Stimulated activated naive CD4-positive, alpha-beta T cell (primary cell): ENCODE results near the gene ABCC8.
A peak's percentile ranks its signal among the peaks of the same experiment; 100 is the strongest.

Experiments
- DNase-seq, 6 experiments: peaks; one replicate each; lab custom pipeline; 2025; lab: John Stamatoyannopoulos, UW

ABCC8 gene

DNA sequence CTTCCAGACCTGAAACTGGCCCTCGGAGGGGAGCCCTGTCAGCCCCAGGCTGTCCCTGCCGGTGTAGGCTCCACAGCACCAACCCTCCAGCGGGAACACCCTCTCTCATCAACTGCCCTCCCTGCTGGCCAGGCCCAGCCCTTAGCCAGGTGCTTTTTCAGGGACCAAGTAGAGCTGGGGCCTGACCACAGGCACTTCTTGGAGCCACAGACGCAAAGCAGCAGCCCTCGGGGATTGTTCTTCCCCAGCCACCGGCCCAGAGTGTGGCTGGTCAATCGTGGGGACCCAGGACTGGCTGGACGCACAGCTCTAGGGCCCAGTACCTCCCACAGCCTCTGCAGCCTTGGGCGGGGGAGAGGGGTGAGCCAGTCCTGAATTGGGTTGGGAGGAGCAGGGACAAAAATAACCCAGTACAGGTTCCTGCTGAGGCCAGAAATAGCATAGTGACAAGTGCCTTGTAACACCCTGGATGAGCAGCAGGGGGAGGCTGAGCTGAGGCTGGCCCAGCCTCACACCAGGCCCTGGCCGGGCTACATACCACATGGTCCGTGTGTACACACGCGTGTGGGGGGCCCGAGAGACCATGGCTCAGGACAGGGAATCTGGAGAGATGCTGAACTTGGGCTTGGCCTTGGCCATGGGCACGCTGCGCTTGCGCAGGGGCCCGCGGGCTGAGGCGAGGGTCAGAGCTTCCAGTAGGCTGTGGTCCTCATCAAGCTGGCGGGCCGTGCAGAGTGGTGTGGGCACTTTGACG, 90.1 kb downstream of the ABCC8 start:
- peak in 2 of 6 experiments; percentile 4 to 6 for DNase-seq

DNA sequence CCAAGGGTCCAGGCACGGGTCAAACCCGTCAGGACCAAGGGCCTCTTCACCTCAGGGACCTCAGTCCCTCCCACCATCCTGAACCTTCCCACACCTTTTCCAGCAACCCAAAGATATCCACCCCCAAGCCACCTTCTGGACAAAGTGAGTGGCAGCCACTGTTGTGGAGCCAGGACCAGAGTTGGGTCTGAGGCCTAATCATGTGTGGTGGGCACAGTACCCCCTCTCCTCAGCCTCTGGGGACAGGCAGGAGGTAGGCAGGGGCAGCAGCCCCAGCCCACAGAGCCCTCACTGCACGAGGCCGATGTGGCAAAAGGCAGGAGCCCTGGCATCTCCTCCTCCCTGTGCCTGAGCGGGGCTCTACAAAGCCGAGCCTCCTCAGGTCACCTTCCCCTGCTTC, 90.7 kb downstream of the ABCC8 start:
- no peak for DNase-seq

DNA sequence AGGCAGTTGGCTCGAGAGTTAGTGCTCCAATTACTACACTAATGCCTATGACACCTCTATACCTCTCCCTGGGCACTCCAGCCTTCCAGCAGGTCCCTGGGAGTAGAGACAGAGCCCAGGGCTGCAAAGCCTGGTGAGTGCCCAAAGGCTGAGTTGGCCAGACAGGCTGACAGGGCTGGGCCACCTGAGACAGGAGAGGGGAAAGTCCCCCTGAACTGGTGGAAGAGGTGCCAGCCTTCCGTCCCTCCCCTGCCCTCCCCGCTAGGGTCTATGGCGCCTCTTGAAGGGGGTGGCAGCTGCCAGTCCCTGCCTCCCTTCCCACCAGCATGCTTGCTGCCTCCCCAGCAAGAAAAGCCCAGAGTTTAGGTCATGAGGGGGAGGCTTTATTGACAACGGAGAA, 91.2 kb downstream of the ABCC8 start:
- DNase-seq = no peak

DNA sequence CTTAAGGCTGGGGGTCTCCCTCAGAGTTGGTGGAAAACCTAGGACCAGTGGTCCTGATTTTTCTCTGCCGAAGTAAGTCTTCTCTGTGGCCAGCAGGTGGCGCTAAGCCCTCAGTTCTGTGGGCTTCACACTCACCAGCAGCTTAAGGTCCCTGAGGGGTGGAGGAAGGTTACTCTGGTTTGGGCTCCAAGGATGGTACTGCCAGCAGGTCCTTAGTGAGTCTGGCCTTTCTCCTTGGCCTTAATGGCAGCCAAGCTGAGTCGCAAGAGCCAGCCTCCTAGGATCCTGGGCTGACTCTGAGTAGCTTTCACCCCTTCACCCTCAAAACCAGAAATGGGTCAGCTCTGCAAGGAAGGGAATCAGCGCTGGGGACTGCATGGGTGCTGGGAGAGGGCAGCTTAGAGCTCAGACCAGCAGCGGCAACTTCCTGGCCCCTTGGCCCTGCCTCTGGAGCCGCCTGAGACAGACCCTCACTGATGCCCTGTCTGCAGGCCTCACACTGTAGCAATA, 92.6 kb downstream of the ABCC8 start:
- DNase-seq = peak; percentile 33 to 78 (median 67)

DNA sequence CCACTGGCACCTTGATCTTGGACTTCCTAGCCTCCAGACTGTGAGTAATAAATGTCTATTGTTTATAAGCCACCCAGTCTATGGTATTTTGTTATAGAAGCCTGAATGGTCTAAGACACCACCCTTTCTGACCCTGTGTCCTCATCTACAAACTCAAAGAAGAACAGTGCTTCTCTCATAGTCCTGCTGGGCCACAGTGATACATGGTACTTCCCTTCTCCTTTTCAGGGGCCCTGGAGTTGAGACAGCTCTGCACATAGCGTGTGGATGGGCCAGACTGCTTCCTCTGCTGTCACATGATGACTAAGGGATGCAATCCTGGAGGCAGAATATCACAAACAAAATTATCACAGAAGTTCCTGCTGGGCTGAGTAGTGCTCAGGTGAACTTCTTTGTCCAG, 93.2 kb downstream of the ABCC8 start:
- DNase-seq = no peak

DNA sequence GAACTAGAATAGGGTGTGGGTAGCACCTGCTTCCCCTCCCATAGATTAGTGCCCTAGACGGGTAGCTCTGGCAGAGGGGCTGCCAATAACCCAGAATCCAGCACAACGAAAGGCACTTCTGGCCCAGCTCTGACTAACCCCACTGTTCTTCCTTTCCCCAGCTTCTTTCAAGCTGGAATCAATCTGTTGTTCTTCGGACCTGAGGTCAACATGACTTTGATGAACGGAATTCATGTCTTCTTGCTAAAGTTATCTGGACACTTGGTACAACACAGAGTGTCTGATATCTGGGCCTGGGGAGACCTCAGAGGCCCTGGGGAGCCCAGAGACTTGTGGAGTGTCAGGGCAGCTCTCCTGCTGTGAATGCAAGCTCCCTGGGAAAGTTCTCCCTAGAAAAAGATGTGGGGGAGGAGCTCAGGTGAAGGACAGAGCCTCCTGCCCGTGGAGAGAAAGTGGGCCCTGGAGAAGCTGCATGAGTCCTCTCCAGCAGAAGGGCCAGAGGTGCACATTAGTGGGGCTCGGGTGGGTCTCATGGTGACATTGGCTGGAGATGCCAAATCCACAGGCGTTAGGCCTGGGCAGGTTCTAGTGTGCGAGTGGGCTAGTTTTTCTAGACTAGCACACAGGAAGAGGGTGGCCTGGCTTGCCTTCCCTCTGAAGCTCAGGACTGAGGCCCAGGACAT, 94.5 kb downstream of the ABCC8 start:
- DNase-seq = no peak

DNA sequence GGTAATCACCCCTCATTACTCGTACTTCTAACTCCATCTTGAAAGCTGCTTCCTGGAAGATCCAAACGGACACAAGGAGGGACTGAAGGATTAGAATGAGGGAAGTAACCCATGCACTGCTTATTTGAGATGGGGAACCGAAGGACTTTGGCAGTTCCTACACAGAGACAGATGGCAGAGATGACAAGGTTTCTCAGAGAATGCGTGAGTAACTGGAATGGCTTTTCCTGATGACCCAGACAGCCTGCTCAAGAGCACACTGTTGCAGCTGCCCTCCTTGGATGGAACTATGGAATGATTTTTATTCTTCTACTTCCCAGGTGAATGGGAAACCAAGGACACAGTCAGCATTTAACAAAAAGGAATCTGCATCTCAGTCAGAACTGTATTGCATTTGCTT, 95.5 kb downstream of the ABCC8 start:
- DNase-seq = no peak

DNA sequence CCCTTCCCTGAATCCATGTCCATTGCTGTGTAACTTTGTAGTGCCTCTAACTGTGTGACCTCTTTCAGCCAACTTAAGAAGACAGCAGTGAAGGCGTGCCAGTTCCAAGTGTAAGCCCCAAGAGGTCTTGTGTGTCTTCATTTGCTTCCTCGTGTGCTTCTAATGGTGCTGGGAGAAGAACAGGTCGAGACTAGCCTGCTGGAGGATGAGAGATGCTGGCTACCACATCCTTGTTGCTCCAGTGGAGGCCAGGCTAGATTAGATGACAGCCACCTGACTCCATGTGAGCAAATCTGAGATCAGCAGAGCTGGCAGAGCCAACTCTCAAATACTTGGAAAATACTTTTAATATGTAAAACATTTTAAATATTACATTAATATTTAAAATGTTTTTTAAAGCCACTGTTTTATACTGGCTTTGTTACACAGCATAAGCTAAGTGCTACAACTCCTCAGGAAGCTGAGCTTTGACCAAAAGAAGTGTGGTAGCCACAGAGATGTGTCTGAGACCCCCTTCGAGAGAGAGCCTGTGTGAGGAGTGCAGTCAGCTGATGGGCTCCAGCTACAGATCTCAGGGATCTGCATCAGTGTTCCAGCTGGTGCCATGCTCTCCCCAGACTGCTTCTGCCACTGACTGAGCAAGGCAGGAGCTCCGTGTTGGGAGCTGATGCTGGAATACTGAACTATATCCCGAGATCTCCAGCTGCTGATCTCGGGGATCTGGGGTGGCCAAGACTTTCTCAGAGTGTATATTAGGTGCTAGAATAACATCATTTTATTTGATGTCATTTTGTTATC, 97.1 kb downstream of the ABCC8 start:
- DNase-seq = no peak

DNA sequence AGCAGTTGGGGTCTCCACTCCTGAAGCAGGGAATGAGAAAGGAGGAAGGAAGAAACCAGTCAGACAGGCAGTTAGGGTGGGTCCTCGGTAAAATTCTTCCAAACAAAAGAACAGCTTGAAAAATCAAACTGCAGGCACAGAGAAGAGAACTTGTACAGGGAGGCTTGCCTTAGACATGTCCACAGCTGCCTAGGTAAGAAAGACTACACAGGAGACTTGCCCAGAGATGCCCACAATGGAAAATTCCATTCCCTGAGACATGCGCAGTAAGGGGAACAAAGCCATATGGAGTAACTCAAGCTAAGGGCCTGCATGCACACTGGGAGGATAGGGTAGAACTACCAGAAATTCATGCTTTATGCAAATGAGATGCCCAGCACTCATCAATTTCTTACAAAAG, 98.0 kb downstream of the ABCC8 start:
- no peak for DNase-seq

DNA sequence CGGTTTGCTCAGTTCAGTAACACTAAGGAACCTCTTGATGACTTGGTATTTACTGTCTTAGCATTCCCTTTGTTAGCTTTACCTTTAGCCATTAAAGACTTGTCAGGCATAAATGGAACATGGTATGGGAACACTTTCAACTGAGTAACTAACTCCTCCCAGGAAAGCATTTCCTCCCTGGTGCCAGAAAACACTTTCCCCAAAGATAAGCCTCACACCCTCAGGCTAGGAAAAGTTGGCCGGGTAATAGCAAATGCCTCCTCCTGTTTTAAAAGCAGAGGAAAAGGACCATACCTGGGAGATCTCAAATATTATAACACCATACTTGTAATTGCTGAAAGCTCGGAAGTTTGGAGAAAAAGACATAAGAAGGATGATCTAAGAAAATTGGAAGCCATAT, 100.2 kb downstream of the ABCC8 start:
- no peak for DNase-seq

DNA sequence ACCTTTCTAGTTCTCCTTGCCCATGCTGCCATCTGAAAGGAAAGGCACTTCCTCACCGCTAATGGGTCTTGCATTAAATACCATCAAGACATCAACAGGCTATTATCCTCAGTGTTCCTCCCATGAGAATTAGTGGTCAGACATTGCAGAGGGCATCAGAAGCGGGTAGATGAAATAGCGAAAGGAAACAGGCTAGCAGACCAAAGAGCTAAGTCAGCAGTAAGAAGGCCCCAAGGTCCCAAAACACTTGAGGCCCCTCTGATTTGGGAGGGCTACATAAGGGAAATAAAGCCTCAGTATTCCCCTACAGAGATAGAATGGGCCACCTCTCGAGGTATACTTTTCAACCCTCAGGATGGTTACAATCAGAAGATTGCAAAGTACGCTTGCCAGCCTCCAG, 101.1 kb downstream of the ABCC8 start:
- no peak for DNase-seq

DNA sequence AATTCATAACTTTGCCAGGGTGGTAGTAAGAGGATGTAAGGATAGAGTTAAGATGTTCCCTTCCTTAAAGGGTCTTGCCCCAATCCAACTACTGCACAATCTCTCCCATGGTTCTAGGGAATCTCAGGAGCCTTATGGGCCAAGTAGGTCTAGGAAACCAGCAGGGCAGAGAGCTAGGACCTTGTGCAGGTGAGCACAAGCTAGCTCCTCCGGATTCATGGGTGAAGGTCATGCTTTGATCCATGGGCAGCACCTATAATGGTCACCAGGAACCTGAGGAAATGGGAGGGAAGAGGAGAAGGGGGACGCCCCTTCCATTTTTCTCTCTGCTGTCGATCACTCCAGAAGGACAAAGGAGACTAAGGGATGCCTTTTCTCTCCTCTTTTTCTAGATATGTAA, 105.0 kb downstream of the ABCC8 start:
- no peak for DNase-seq

DNA sequence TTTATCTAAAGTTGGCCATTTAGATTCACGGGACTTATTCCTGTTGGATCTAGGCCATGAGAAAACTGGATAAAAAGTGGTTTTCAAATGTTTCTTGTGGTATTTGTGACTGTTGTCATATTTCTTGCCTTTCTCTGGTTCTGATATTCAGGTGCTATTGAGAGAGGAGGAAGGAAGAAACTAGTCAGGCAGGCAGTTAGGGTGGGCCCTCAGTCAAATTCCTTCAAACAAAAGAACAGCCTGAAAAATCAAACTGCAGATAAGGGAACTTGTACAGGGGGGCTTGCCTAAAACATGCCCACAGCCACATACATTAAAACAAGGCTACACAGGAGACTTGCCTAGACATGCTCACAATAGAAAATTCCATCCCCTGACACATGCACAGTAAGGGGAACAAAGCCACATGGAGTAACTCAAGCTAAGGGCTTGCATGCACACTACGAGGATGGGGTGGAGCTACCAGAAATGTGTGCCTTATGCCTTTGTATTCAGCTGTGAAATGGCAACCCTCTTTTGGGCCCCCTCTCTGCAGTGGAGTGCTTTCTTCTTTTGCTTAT, 106.9 kb downstream of the ABCC8 start:
- DNase-seq = no peak

DNA sequence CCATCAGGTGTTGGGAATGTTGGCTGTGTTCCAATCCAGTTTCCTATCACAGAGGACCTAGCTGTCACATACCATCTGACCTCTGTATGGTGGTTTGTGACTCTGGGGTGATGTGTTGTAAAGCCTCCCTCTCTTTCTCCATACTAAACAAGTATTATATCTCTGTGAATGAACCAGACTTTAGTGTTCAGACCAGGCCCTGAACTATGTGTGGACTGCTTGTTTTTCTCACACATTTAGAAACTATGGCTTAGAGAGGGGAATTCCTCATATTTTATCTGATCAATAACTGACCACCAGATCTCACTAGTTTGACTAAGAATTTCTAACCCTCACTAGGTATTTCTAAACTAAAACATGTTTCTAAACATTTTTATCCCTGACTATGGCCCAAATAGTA, 107.6 kb downstream of the ABCC8 start:
- no peak for DNase-seq

DNA sequence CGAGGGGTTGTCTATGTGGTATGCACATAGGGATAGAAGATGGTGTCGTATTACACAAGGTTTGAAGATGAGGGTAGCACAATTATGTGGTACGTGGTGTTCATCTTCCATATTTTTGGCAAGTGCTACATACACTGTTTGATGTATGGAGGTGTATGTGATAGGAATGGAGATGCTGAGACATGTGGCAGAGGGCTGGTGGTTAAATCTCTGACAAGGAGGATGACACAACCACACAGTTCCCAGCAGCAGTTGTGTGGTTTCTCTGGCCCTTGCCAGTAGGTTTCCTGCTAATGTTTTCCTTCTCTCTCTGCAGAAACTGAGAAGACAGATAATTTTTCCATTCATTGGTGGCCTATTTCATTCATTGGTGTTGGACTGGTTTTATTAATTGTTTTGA, 108.1 kb downstream of the ABCC8 start:
- no peak for DNase-seq

DNA sequence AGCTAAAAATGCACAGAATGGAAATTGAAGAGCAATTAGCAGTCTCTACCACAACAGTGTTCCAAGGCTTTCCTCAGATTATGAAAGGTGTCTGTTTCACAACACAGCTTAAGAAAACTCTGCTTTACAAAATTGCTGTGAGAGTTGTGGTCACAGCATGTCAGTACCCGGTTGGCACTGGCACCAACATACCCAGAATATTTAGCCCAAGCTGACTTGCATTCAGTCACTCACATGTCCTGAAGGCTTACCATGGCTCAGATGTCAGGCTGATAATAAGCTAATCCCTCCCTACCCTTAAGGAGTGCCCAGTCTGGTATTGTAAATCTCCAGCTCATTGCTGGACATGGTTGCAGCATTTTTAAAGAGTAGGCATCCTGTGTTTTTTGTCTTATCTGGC, 110.2 kb downstream of the ABCC8 start:
- DNase-seq = no peak

DNA sequence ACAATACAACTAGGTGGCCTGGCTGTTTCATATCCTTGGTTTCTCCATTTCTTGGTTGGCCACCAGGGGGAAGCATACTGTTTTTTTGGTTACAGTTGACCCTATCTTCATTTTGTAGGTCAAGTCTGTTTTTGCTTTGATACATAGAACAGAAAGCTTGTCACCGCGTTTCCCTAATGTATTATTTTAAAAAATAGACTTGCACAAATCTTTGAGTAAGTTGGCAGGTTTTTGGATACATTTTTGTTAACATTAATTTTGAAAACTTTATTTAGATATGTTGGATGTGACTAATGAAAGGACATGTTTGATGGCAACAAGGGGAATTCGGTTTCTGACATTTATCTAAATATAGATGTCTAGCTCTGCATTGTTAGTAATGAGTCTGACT, 122.0 kb downstream of the ABCC8 start:
- DNase-seq = peak in 5 of 6 experiments; percentile 6 to 50 (median 40)

DNA sequence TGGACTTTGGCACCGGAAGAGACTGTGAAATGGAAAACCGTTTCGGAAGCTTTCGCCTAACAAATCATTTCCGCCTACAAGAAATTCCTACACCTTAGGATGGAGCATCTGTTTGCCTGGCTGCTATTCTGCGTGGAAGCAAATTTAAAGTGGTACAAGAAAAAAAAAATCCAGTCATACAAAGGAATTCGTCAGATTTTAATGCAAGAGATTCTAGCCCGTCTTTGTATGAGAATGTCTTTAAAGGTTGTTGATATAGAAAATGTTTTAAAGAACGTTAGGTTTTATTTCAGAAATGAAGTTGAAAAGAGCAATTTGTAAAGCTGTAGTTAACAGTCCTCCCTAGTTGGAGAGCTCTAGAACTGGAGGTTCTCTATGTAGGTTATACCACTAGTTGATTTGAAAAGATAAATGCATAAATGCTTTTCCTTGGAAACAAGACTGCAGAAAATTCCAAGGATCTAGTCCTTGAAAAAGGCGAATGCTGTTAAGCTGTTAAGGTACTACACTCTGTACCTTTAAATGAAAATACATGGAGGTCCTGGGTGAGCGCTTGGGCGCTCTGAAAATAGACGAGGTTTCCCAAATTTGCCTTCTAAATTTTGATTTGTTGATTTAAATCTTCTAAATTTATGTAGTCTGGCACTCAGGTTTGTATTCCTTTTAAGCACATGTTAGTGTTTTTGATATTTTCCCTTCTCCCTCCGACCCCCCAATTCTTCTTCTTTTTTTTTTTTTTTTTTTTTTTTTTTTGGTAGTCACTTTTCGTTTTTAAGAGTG, 122.6 kb downstream of the ABCC8 start:
- DNase-seq = peak in 2 of 6 experiments; percentile 11 to 29

DNA sequence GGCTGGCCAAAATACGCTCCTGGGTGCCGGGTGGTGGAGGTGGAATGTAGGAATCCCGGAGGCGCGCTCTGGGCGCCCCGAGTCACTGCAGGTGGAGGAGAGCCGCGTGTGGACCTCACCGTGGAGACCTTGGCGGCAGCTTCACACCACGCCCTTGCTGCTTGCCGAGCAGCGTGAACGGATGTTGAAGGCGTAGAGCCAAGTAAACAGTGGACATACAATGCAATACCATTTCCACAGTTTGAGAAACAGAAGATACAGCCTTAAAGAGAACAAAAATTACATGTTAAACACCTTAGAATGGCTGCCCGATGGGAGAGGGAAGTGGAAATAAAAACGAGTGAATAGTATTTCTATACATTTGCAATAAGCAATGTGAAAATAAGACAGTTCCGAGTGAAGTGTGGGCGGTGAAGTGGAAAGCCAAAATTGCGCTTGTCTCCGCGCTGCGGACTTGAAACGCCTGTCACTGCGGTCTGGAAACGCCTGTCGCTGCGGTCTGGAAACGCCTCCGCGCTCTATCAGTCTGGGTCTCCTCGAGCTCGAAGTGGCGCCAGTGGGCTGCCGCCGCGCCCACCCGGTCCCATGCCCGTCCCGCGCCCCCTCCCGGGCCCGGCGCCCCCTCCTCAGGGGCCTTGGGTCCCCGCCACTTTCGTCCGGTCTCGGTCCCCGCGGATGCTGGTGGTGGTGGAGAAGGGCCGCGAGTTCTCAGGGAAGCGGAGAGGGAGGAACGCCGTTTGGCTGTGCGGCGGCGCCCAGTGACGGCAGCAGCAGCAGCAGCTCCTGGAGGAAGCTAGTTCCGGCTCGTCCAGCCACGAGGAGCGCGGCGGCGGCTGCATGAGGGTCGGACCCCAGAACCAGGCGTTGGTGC, 123.5 kb downstream of the ABCC8 start:
- peak; percentile 12 to 60 (median 32) for DNase-seq

DNA sequence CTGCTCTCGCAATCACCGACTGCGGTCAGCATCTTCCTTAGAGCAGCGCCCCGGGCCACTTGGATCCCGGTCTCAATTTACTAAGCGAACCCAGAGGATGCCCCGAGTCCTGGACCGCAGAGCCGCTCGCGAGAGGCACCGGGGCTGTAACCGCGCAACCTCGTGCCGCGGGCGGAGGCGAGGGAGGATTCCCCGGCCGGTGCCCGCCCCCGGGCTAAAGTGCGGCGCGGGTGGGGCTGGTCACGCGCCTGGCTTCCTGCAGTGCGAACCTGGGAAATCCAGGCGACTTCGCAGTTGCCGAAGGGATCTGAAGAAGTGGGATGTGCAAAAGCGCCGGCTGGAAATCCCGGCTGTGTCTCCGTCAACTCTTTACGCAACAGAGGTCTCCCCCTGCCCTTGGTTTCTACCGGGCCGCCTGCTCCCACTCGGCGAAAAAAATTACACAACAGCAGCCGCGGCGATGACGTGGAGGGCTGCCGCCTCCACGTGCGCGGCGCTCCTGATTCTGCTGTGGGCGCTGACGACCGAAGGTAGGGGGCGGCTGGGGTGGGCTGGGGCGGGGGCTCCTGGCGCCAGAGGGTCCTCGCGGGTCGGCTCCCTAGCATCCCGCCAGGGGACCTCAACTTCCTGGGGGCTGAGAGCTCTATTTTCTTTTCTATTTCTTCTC, 125.0 kb downstream of the ABCC8 start, which contains the start of gene NCR3LG1:
Gene NCR3LG1 (plus strand): TSS at position 291 of the 667 bp plus-strand sequence. CDS start 170 bp downstream, at position 461.
- peak; percentile 50 to 70 (median 62) for DNase-seq
